Mesendoderm (in vitro differentiated cells): ENCODE data around the gene MYH15.

Experiments used
- DNase-seq: peaks from one replicate; pipeline ENCODE4 v3.0.0; 2013
- H2AK5ac ChIP-seq: 2 replicates; pipeline ENCODE4 v1.6.1; 2013; ENCODE audit warnings: low read length, inconsistent platforms
- H2BK120ac ChIP-seq: 2 replicates; pipeline ENCODE4 v1.6.1; 2013; ENCODE audit warnings: low read depth, mild to moderate bottlenecking, low read length, moderate library complexity, mixed read lengths
- H2BK15ac ChIP-seq: replicated peaks from 2 replicates; pipeline ENCODE4 v1.6.1; 2013; ENCODE audit warnings: low read depth, mild to moderate bottlenecking, moderate library complexity
- H2BK5ac ChIP-seq: 2 replicates; pipeline ENCODE4 v1.6.1; 2013; ENCODE audit warnings: low read length, inconsistent platforms
- H3K18ac ChIP-seq: 2 replicates; pipeline ENCODE4 v1.6.1; 2013; ENCODE audit warnings: mild to moderate bottlenecking, low read length, mixed read lengths
- H3K23ac ChIP-seq: one replicate; pipeline ENCODE4 v1.6.1; 2013; ENCODE audit warnings: low read length
- H3K27ac ChIP-seq: 2 replicates; pipeline ENCODE4 v1.5.1; 2013; ENCODE audit warnings: low read depth, mild to moderate bottlenecking, inconsistent platforms, low read length, moderate library complexity
- H3K27me3 ChIP-seq: 2 replicates; pipeline ENCODE4 v1.6.1; 2013; ENCODE audit warnings: low read length, control low read depth, mild to moderate bottlenecking, inconsistent platforms; ENCODE audit not compliant: insufficient read depth, poor library complexity
- H3K36me3 ChIP-seq: 2 replicates; pipeline ENCODE4 v1.6.1; 2013; ENCODE audit warnings: low read length, inconsistent platforms; ENCODE audit not compliant: control insufficient read depth, insufficient read depth
- H3K4ac ChIP-seq: one replicate; pipeline ENCODE4 v1.6.1; 2013; ENCODE audit warnings: low read depth, mild to moderate bottlenecking, low read length, moderate library complexity
- H3K4me1 ChIP-seq: 2 replicates; pipeline ENCODE4 v1.6.1; 2013; ENCODE audit warnings: low read depth, low read length, inconsistent platforms; ENCODE audit not compliant: control insufficient read depth
- H3K4me2 ChIP-seq: 2 replicates; pipeline ENCODE4 v1.6.1; 2013; ENCODE audit warnings: low read length
- H3K4me3 ChIP-seq: 2 replicates; pipeline ENCODE4 v1.5.1; 2013; ENCODE audit warnings: mild to moderate bottlenecking, low read length
- H3K56ac ChIP-seq: one replicate; pipeline ENCODE4 v1.6.1; 2013; ENCODE audit warnings: low read length
- H3K79me1 ChIP-seq: 2 replicates; pipeline ENCODE4 v1.6.1; 2013; ENCODE audit warnings: low read length, inconsistent platforms
- H3K79me2 ChIP-seq: 2 replicates; pipeline ENCODE4 v1.6.1; 2013; ENCODE audit warnings: mild to moderate bottlenecking, low read length; ENCODE audit not compliant: control insufficient read depth, insufficient read depth
- H3K9ac ChIP-seq: 2 replicates; pipeline ENCODE4 v1.6.1; 2013; ENCODE audit warnings: low read length, inconsistent platforms
- H4K5ac ChIP-seq: one replicate; pipeline ENCODE4 v1.6.1; 2013; ENCODE audit warnings: low read length
- H4K8ac ChIP-seq: one replicate; pipeline ENCODE4 v1.6.1; 2013; ENCODE audit warnings: low read depth, mild to moderate bottlenecking, control low read depth, low read length, moderate library complexity
- WGBS: extraction: QIAGEN DNeasy Blood & Tissue Kit; methylation state at CpG from one replicate; pipeline ENCODE4 v1.1.7; 2013; ENCODE audit warnings: low lambda C conversion rate, missing lambda C conversion rate; ENCODE audit not compliant: insufficient coverage; ENCODE audit errors: extremely low coverage; 5-methylcytosine and 5-hydroxymethylcytosine counted together

The MYH15 gene

GRCh38 chr3:108509263-108509662, 1.1 kb downstream of the MYH15 start:
- H3K4me3 ChIP-seq, result no peak overlapping the region
- no peak overlapping the region for H3K18ac ChIP-seq
- no peak overlapping the region for H3K23ac ChIP-seq
- H4K5ac ChIP-seq, result no peak overlapping the region
- DNase-seq, result no peak
- no peak overlapping the region for H2BK5ac ChIP-seq
- H2BK15ac ChIP-seq, result no peak overlapping the region
- H3K4me1 ChIP-seq, result no peaks in the 10 kb centered on the region
- H2AK5ac ChIP-seq, result no peak overlapping the region
- H3K56ac ChIP-seq, result no peak overlapping the region
- H2BK120ac ChIP-seq, result no peak overlapping the region
- no peaks in the 10 kb centered on the region for H3K79me1 ChIP-seq
- no peak overlapping the region for H3K4ac ChIP-seq
- no peak overlapping the region for H3K4me2 ChIP-seq
- no peaks in the 10 kb centered on the region for H3K27me3 ChIP-seq
- H3K9ac ChIP-seq, result no peak overlapping the region
- H4K8ac ChIP-seq, result no peak overlapping the region
- H3K27ac ChIP-seq, result no peak overlapping the region
- no peaks in the 10 kb centered on the region for H3K36me3 ChIP-seq
- H3K79me2 ChIP-seq, result no peaks in the 10 kb centered on the region
- WGBS, result no CpG with 5 or more reads among the region's 3 CpGs

- no peak overlapping the region for H3K4ac ChIP-seq
- no peak overlapping the region for H4K8ac ChIP-seq
- no peak overlapping the region for H2BK15ac ChIP-seq
- H3K9ac ChIP-seq, result no peak overlapping the region
- no peaks in the 10 kb centered on the region for H3K27me3 ChIP-seq
- no peaks in the 10 kb centered on the region for H3K79me1 ChIP-seq
- H4K5ac ChIP-seq, result no peak overlapping the region
- no peaks in the 10 kb centered on the region for H3K4me1 ChIP-seq
- no peak overlapping the region for H3K4me3 ChIP-seq
- no peaks in the 10 kb centered on the region for H3K36me3 ChIP-seq
- H3K18ac ChIP-seq, result no peak overlapping the region
- DNase-seq, result no peak
- H2BK120ac ChIP-seq, result no peak overlapping the region
- H2BK5ac ChIP-seq, result no peak overlapping the region
- H3K27ac ChIP-seq, result no peak overlapping the region
- H2AK5ac ChIP-seq, result no peak overlapping the region
- no peak overlapping the region for H3K56ac ChIP-seq
- no peak overlapping the region for H3K23ac ChIP-seq
- no peaks in the 10 kb centered on the region for H3K79me2 ChIP-seq
- no peak overlapping the region for H3K4me2 ChIP-seq
Observed at GRCh38 chr3:108507902-108508301, 2.5 kb downstream of the MYH15 start.

GRCh38 chr3:108505811-108506210, 4.6 kb downstream of the MYH15 start:
- Histone ChIP-seq H3K4me2 (no peak overlapping the region), H4K8ac (no peak overlapping the region), H4K5ac (no peak overlapping the region), H3K4ac (no peak overlapping the region), H3K56ac (no peak overlapping the region), H3K36me3 (no peaks in the 10 kb centered on the region), H3K27ac (no peak overlapping the region), H2BK15ac (no peak overlapping the region), H3K79me1 (no peaks in the 10 kb centered on the region), H3K79me2 (no peaks in the 10 kb centered on the region), H3K4me3 (no peak overlapping the region), H2AK5ac (no peak overlapping the region), H2BK120ac (no peak overlapping the region), H3K9ac (no peak overlapping the region), H3K18ac (no peak overlapping the region), H3K23ac (no peak overlapping the region), H2BK5ac (no peak overlapping the region), H3K4me1 (no peaks in the 10 kb centered on the region), H3K27me3 (no peaks in the 10 kb centered on the region)
- WGBS, result no CpG with 5 or more reads among the region's 1 CpG
- no peak for DNase-seq

DNA sequence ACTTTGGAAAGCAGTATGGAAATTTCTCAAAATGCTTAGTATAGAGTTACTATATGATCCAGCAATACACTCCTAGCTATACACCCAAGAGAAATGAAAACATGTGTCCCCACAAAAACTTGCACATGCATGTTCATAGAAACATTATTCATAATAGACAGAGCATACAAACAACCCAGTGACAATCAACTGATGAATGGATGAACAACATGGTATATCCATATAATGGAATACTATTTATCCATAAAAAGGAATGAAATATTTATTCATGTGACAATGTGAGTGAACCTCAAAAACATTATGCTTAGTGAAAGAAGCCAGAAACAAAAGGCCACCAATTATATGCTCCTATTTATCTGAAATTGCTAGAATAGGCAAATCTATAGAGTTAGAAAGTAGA, 6.7 kb downstream of the MYH15 start:
- Histone ChIP-seq H3K27me3 (no peaks in the 10 kb centered on the region), H3K4me3 (no peak overlapping the region), H3K4ac (no peak overlapping the region), H3K27ac (no peak overlapping the region), H2BK5ac (no peak overlapping the region), H4K8ac (no peak overlapping the region), H3K23ac (no peak overlapping the region), H2BK120ac (no peak overlapping the region), H4K5ac (no peak overlapping the region), H3K36me3 (no peaks in the 10 kb centered on the region), H3K56ac (no peak overlapping the region), H3K18ac (no peak overlapping the region), H3K4me1 (no peaks in the 10 kb centered on the region), H3K4me2 (no peak overlapping the region), H3K79me1 (no peaks in the 10 kb centered on the region), H2BK15ac (no peak overlapping the region), H3K79me2 (no peaks in the 10 kb centered on the region), H3K9ac (no peak overlapping the region), H2AK5ac (no peak overlapping the region)
- no peak for DNase-seq

DNA sequence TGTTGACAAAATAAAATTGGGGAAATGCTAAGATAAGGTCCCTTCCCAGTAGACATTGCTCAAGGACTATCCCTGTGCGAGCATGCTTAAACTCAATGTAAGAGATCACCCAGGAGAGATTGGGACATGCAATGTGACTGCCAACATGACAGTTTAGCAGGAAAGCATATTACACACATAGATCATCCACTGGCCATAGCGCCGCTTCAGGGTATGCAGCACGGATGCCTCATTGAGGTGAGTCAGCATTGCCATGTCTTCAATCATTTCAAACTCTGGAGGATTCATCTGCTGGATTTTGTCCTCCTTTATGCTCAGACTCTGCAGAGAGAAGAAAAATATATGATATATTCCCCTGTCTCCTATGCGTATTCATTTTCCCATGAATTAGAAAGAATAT, 8.9 kb downstream of the MYH15 start:
- Histone ChIP-seq H2BK120ac (no peak overlapping the region), H3K27ac (no peak overlapping the region), H3K23ac (no peak overlapping the region), H2BK5ac (no peak overlapping the region), H3K36me3 (no peaks in the 10 kb centered on the region), H2BK15ac (no peak overlapping the region), H3K4me1 (no peaks in the 10 kb centered on the region), H4K8ac (no peak overlapping the region), H3K18ac (no peak overlapping the region), H3K4me3 (no peak overlapping the region), H2AK5ac (no peak overlapping the region), H4K5ac (no peak overlapping the region), H3K4ac (no peak overlapping the region), H3K56ac (no peak overlapping the region), H3K27me3 (no peaks in the 10 kb centered on the region), H3K79me1 (no peaks in the 10 kb centered on the region), H3K9ac (no peak overlapping the region), H3K79me2 (no peaks in the 10 kb centered on the region), H3K4me2 (no peak overlapping the region)
- WGBS, result no CpG with 5 or more reads among the region's 5 CpGs
- DNase-seq, result no peak

DNA sequence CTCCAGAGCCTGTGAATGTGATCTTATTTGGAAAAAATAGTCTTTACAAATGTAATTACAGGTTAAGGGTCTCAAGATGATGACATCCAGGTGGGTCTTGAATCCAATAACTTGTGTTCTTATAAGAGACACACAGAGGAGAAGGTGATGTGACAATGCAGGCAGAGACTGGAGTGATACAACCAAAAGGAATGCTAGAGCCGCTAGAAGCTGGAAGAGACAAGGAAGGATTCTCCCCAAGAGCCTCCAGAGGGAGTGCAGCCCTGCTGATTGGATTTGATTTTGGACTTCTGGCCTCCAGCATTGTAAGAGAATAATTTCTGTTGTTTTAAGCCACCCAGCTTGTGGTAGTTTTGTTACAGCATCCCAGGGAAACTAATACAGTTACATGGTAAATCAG, 9.7 kb downstream of the MYH15 start:
- no peaks in the 10 kb centered on the region for H3K79me2 ChIP-seq
- H3K4me2 ChIP-seq, result no peak overlapping the region
- H3K27ac ChIP-seq, result no peak overlapping the region
- no peaks in the 10 kb centered on the region for H3K79me1 ChIP-seq
- H2BK120ac ChIP-seq, result no peak overlapping the region
- no peak overlapping the region for H2AK5ac ChIP-seq
- no peak overlapping the region for H3K4ac ChIP-seq
- WGBS, result no CpG with 5 or more reads among the region's 1 CpG
- H3K36me3 ChIP-seq, result no peaks in the 10 kb centered on the region
- no peak overlapping the region for H4K5ac ChIP-seq
- H3K56ac ChIP-seq, result no peak overlapping the region
- DNase-seq, result peak; percentile 21
- no peak overlapping the region for H2BK5ac ChIP-seq
- no peak overlapping the region for H3K4me3 ChIP-seq
- no peaks in the 10 kb centered on the region for H3K27me3 ChIP-seq
- no peak overlapping the region for H3K9ac ChIP-seq
- H3K4me1 ChIP-seq, result no peaks in the 10 kb centered on the region
- H3K18ac ChIP-seq, result no peak overlapping the region
- no peak overlapping the region for H3K23ac ChIP-seq
- no peak overlapping the region for H2BK15ac ChIP-seq
- H4K8ac ChIP-seq, result no peak overlapping the region
